Ramos (cell line): ENCODE measurements around the gene ZNF212.
"Not testable (repeated sequence)": the region's sequence is repeated elsewhere in the genome, so short reads cannot be mapped to it uniquely, and the experiment has no call there.

Experiments
- in situ Hi-C: fragments of 300-500 bp; cut with MboI; formaldehyde crosslinking; loops from one replicate; pipeline ENCODE4 v1.14.3; 2022; ENCODE audit warnings: low sequenced_read_pairs; ENCODE audit not compliant: unreplicated experiment

The ZNF212 gene

DNA sequence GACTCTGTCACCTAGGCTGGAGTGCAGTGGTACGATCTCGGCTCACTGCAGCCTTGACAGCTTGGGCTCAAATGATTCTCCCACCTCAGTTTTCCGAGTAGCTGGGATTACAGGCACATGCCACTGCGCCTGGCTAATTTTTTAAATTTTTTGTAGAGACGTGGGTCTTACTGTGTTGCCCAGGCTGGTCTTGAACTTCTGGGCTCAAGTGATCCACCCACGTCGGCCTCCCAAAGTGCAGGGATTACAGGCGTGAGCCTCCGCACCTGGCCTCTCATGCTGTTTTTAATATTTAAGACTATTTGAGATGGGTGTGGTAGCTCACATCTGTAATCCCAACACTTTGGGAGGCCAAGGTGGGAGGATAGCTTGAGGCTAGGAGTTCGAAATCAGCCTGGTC is 12.1 kb downstream of the ZNF212 start:
- in situ Hi-C loops: not testable (repeated sequence)

DNA sequence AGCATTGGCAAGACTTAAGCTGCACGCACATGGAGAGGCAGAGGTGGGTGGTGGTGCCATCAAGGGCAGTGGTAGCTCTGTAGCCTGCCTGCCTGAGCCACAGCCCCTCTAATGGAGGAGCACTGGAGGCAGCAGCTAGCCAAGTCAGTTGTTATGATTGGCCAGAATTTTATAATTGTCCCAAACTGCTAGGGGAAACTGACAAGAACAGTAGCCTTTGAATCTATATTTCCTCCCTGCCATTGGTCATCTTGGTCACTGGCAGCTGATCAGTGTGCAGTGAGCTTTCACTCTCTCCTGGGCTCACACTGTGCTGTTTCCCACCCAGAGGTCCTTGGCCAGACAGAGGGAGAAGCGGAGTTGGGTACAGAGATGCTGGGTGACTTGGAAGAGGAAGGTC is 12.9 kb downstream of the ZNF212 start:
- in situ Hi-C loops: no loop called here

DNA sequence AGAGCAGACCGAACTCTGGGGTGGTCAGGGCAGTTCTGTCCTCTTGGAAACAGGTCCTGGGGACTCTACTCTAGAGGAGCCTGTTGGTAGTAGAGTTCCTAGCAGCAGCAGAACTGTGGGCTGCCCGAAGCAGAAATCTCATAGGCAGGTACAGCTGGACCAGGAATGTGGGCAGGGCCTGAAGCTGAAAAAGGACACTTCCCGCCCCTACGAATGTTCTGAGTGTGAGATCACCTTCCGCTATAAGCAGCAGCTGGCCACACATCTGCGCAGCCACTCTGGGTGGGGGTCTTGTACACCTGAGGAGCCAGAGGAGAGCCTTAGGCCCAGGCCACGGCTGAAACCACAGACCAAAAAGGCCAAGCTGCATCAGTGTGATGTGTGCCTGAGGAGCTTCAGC is 14.2 kb downstream of the ZNF212 start:
- in situ Hi-C loops: no loop called here

DNA sequence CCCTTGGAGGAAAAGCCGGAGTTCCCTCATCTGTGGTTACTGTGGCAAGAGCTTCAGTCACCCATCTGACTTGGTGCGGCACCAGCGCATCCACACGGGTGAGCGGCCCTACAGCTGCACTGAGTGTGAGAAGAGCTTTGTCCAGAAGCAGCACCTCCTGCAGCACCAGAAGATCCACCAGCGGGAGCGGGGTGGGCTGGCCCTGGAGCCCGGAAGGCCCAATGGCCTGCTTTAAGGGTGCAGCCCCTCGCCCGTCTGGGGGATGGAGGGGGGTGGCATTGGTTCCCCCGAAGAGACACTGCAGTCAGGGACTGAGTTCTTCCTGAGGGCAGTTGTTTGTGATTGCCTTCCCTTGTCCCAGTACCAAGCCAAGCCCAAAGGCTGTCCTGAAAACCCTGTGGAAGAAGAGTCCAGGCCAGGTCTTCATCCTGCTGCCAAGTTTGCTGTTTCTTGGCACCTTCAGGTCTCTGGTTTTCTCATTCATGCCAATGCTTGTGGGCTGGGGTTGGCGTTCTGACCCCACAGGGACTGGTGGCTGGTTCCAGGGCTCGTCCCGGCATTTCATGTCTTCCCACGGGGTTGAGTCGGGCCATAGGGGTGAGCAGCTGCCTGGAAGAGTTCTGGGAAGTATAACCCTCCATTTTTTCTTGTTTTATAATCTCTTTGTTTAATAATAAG is 14.9 kb downstream of the ZNF212 start:
- in situ Hi-C loops: no loop called here

DNA sequence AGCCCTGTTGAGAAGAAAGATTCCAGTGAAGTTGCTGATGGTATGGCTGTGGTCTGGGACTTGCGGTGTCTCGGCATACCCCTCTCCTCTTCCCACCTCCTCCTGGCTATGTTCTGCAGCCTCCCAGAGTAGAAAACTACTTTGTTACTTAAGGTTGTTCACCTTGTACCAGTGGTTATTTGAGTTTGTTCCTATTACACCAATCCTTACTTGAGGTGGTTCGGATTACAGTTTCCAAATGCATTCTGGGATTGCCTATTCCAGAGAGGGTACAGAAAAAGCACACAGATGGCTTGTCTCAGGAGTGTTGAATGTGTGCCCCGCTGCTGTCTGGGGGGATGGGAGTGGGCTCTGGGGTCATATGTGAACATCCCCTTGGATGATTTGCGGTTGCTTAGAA is 15.7 kb downstream of the ZNF212 start:
- in situ Hi-C loops: no loop called here

DNA sequence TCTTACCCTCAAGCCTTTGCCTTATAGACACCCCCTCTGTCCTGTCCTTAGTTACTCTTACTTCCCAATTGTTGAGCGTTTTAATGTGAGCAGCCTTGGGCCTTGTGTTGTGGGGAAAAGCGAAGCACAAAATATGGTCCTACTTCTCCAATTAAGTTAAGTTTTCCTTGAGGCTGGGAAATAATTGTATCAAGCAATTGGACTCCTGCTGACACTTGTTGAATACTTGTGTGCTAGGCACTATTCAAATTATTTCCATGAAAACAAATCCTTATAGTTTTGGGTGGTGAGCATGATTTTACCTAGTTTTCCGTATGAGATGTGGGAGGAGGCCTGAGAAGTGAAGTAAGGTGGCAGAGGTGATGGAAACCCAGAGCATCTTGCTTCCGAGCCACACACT is 17.1 kb downstream of the ZNF212 start:
- in situ Hi-C loops: no loop called here

DNA sequence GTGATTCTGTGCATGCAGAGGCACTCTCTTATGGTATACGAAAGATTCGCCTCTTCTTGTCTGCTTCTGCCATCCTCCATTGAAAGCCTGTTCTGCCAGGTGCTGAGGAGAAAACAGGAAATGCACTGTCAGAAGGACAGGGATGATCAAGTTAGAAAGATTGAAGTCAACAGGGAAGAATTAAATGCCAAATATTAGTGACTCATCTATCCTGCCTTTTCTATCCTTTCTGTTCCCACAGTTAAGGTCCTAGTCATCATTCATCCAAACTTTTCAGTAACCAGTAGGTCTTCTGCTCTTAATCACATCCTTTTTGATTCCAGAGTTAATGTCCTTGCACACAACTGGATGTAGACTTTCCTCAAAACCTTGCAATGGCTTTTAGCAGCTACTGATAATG is 17.7 kb downstream of the ZNF212 start:
- in situ Hi-C loops: no loop called here

DNA sequence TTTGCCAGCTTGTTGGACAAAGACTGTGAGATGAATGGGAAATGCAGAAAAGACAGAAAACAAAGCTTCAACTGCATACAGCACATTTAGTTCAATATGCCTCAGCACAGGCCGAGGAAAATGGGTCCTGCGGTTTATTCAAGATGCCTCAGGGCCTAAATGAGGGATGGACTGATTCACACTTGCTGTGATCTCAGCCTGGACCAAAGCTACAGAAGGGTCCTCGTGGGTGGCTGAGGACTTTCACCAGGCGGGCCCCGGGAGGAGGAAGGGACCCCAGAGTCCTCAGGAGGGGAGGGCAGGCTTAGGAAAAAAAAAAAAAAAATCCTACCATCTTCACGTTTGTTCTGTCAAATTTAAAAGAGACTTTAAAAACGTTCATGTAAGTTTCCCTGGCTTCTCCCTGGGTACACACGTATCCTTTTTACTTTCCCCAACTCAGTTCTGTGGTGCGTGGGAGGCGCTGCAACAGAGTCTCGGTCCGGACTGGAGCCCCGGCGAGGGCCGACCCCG is 21.9 kb downstream of the ZNF212 start:
- in situ Hi-C loops: no loop called here

DNA sequence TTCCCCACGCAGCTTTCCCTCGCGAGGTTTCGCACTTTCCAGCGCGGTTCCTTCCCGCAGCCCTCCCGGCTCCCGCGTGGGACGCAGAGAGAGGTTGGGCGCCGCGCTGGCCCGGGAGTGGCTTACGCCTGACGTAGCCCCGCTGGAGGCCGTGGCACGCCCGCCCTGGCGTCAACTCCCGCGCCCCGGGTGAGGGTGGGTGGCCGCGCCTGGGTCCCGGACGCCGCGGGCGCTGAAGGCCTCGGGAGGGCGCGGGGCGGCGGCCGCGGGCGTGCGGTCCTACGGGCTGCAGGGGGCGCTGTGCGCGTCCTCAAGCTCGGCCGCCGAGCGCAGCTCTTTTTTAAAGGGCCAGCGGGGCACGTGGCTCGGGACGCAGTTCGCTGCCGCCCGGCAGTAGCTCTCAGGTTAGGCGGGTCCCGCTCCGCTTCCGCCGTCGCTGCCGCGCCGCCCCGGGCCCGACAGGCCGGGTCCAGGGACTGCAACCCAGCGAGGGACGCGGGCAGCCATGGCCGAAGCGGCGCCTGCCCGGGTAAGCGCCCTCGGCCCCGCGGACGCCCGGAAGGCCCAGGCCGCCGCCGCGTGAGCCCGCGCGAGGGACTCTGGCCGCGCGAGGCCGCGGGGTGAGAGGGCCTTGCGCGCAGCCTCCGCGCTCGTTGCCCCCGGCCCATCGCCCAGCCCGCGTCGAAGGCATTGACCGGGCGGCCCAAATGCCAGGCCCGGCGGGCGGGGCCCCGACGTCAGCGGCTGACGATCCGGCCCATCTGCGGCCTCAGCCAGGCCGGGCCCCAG is 22.6 kb downstream of the ZNF212 start, which contains the start of gene ZNF783:
Gene ZNF783 (plus strand): TSS at position 368 of the 789 bp plus-strand sequence. CDS start 138 bp downstream, at position 506.
- in situ Hi-C loops: no loop called here

DNA sequence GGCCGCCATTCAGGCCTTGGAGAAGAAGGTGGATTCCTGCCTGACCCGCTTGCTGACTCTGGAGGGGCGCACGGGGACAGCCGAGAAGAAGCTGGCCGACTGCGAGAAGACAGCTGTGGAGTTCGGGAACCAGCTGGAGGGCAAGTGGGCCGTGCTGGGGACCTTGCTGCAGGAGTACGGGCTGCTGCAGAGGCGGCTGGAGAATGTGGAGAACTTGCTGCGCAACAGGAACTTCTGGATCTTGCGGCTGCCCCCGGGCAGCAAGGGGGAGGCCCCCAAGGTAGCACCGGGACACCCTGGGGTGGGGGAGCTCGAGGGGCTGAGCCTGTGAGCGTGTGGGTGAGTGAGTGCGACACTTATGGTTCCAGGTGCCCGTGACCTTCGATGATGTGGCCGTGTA is 27.0 kb downstream of the ZNF212 start:
- in situ Hi-C loops: no loop called here

DNA sequence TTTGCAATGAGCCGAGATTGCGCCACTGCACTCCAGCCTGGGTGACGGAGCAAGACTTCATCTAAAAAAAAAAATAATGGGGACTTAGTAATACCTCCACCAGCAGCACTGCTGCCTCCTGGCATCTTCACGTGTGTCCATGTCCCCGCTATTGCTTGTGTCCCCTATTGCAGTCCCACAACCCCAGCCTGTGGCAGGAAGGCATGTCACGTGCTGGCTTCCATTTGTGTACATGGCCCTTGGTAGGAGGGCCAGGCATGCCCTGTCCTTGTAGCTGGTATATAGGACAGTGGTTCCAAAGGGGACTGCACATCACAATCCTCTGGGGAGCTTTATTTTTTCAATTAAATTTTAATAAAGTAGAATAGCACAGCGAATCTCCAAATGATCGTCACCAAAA is 28.3 kb downstream of the ZNF212 start:
- in situ Hi-C loops: no loop called here

DNA sequence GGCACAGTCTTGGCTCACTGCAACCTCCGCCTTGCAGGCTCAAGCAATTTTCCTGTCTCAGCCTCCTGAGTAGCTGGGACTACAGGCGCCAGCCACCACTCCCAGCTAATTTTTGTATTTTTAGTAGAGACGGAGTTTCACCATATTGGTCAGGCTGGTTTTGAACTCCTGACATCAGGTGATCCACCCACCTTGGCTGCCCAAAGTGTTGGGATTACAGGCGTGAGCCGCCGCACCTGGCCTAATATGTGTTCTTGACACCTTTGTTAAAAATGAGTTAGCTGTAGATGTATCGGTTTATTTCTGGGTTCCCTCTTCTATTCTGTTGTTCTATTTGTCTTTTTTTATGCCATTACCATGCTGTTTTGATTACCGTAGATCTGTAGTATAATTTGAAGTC is 35.0 kb downstream of the ZNF212 start:
- in situ Hi-C loops: not testable (repeated sequence)

DNA sequence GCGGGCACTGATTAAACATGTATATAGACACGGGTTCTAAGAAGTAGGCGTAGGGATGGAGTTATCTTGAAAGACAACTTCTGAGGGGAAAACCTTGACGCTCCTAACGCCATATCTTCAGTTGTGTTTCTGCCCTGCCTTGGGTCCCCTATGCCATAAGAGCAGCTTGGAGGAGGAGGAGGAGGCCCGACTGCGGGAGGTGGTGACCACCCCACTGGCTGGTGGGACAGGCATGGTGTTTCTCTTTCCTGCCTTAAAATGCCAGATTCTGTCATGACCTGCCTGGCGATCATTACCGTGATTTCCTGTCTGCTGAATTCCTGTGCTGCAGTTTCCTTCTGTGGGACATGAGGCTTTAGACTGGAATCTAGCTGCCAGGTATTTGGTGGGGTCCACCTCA is 38.4 kb downstream of the ZNF212 start:
- in situ Hi-C loops: no loop called here

DNA sequence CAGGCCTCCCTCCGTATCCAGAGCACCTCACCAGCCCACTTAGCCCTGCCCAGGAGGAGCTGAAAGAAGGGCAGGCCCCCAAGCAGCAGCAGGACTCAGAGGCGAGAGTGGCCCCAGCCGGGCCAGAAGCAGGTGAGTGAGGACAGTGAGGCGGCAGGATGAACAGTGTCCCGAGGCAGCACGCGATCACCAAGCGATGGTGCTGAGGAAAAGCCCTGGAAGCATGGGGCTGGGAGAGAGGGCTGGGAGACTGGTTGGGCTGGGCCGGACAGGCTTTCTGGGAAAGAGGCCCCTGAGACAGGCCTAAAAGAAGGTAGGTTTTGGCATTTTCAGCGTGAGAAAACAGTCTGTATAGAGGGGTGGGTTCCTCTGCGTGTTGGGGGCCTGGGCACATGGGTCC is 38.9 kb downstream of the ZNF212 start:
- in situ Hi-C loops: no loop called here

DNA sequence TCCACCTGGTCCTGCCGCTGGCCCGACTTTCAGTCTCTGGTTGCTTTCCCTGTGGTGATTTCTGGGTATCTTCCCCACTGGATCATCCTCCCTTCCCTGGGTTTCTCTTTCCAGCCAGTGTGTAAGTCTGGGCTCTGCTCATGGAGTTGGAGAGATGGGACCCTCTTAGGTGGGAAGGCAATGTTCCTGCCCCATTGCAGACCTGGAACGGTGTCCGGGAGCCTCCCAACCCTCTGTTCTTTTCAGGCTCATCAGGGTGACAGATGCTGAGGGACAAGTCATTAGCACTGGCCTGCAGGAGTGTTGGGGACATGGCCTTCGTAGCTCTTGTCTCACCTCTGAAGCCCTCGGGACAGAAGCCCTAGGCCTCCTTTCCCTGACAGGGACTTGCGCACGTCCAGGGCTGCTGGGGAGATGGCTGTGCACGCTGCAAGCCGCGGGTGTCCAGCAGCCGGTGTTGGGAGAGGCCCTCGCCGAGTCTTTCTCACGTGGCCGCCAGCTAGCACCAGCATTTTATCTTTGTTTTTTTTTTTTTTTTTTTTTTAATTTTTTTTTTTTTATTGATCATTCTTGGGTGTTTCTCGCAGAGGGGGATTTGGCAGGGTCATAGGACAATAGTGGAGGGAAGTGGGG is 39.8 kb downstream of the ZNF212 start:
- in situ Hi-C loops: no loop called here

DNA sequence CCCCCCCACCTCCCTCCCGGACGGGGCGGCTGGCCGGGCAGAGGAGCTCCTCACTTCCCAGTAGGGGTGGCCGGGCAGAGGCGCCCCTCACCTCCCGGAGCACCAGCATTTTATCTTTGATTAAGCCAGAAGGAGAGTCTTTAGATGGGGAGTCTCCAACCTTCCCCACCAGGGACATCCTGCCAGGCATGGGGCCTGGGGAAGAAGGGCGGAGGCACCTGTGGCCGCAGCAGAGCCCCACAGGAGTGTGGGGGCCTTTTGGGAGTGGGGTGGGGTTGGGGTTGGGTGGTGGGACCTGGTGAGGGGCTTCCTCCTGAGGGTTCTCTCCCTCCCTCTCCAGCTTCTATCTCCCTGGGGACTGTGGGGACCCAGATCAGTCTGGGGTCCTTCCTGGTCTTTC is 40.7 kb downstream of the ZNF212 start:
- in situ Hi-C loops: no loop called here

DNA sequence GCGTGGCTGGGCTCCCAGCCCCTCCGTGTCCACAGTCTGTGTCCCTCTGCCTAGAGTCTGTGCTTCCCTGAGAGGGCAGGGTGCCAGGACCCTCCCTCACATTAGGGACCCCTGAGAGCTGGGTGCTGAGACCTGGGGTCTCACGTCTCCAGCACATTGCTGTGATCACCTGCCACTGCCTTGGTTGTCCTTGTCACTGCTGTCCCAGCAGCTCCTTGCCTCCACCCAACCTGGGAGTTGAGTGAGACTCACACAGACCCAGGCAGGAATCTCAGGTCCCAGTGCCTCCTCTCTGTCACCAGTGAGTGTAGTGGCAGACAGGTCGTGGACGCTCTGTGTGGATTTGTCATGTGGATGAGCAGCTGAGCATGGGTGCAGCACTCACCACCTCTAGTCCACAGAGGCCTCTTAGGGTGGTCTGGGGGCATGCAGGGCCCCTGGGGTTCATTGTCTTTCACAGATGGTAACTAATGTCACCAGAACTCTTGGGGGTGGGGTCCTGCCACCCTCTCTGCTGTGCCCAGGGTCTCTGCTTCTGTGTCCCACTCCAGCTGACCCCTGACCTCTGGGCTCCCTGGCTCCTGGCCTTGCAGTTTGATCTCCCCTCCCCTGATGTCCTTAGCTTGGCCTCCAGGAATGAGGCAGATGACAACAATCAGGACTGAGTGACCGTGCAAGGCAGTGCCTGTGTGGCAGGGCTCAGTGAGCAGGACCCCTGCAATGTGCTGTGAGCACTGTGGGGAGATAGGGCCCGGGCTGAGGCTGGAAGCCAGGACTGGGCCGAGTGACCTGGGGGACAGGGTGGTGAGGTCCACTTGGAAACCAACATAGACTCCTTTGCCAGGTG is 41.4 kb downstream of the ZNF212 start:
- in situ Hi-C loops: no loop called here

DNA sequence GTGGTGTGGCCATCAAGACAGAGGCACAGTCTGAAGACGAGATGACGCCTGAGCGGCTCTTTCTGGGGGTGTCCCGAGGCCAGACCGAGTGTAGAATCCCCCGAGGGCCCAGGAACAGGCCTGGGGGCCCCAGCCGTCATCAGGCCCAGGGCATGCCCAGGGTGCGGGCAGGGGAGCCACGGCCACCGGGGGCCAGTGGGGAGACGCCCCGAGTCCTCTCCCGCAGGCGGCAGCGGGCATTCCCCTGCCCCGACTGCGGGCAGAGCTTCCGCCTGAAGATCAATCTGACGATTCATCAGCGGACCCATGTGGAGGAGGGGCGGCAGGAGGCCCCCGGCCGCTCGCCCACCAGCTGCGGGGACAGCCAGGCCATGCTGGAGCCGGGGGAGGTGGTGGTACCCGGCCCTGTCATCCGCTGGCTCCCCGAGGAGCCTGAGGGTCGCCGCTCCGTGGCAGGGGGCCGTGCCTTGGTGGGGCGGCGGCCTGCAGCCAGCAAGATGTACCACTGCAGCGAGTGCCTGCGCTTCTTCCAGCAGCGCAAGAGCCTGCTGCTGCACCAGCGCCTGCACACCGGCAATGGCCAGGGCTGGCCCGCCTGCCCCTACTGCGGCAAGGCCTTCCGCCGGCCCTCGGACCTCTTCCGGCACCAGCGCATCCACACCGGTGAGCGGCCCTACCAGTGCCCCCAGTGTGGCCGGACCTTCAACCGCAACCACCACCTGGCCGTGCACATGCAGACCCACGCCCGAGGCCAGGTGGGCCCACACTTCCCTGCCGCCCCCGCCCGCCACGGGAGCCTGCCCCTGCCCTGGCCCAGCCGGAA is 42.3 kb downstream of the ZNF212 start:
- in situ Hi-C loops: no loop called here

DNA sequence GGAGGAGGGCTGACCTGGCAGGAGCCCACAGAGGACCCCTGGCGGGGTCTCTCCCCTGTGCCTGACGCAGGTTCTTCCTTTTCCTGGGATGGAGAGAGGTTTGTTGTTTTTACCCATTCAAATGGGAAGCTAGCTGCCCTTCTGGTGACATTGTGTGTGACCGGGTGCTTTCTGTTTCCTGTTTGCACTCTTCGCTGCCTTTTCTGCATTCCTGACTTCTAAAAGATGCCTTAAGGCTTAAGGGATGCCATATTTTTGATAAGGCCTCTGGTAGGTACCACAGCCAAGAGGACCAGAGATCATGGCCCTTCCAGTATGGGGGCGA is 42.8 kb downstream of the ZNF212 start:
- in situ Hi-C loops: no loop called here

DNA sequence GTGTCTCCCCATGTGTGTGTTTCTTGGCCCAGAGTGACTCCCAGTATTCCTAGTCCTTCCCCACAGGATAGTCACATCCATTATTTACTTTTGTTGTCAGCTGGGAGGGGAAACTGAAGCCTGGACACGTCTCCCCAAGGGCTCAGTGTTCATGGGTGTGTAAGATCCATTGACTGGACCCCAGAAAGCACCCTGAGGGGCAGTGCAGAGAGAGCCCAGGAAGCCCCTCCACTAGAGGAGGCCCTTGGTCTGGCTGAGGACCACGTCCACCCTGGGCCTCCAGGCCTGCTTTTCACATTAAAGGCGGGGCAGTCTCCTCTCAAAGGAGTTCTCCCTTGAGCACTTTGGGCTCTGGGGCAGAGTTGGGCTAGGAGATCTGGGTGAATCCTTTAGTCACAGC is 43.9 kb downstream of the ZNF212 start:
- in situ Hi-C loops: no loop called here
